Osteocyte (in vitro differentiated cells): ENCODE data around the gene KIRREL3. TPM values are rescaled to one million over a fixed set of nuclear protein-coding genes. Genes with fewer than 3 reads are reported as not detected.

Experiments used
- DNase-seq: peaks from one replicate; pipeline ENCODE4 v3.0.0; 2021; ENCODE audit warnings: mixed read lengths; ENCODE audit not compliant: unreplicated experiment; ENCODE audit errors: extremely low spot score
- H3K27ac Mint-ChIP-seq: one replicate; pipeline ENCODE4 v1.8.0; 2021; ENCODE audit warnings: mild to moderate bottlenecking, mixed read lengths; ENCODE audit not compliant: unreplicated experiment
- H3K27me3 Mint-ChIP-seq: one replicate; pipeline ENCODE4 v1.8.0; 2021; ENCODE audit warnings: mixed read lengths; ENCODE audit not compliant: unreplicated experiment
- H3K36me3 Mint-ChIP-seq: one replicate; pipeline ENCODE4 v1.8.0; 2021; ENCODE audit warnings: mixed read lengths; ENCODE audit not compliant: unreplicated experiment
- H3K4me1 Mint-ChIP-seq: one replicate; pipeline ENCODE4 v1.8.0; 2021; ENCODE audit warnings: mixed read lengths; ENCODE audit not compliant: unreplicated experiment
- H3K4me3 Mint-ChIP-seq: one replicate; pipeline ENCODE4 v1.8.0; 2021; ENCODE audit warnings: mild to moderate bottlenecking, moderate library complexity, mixed read lengths; ENCODE audit not compliant: unreplicated experiment
- H3K9me3 Mint-ChIP-seq: one replicate; pipeline ENCODE4 v1.8.0; 2021; ENCODE audit warnings: mixed read lengths; ENCODE audit not compliant: unreplicated experiment
- CTCF ChIP-seq: fragments of 200-600 bp; sonication (generic); IDR thresholded peaks from 2 replicates; pipeline ENCODE4 v1.5.0; 2021; ENCODE audit warnings: antibody characterized with exemption, mild to moderate bottlenecking, moderate library complexity
- total RNA-seq: library from RNA; stranded (reverse); gene quantifications from 2 replicates; pipeline ENCODE4 v1.2.1, GENCODE V29; 2021

The KIRREL3 gene
- total RNA-seq, 1 donor from 2014 or later: 1.2 TPM

- Mint-ChIP-seq H3K36me3 (no peaks in the 10 kb centered on the region), H3K4me1 (no peaks in the 10 kb centered on the region), H3K9me3 (peaks cover 22% of the 10 kb centered on the region), H3K27ac (no peak overlapping the region), H3K4me3 (no peak overlapping the region), H3K27me3 (peaks cover 8% of the 10 kb centered on the region)
- TF ChIP-seq CTCF: no peak
- DNase-seq: no peak
Observed at GRCh38 chr11:126507646-126508045, 492.9 kb downstream of the KIRREL3 start.

- Mint-ChIP-seq H3K4me1 (no peaks in the 10 kb centered on the region), H3K27ac (no peak overlapping the region), H3K36me3 (no peaks in the 10 kb centered on the region), H3K4me3 (no peak overlapping the region), H3K9me3 (peaks cover 22% of the 10 kb centered on the region), H3K27me3 (peaks cover 8% of the 10 kb centered on the region)
- no peak for TF ChIP-seq CTCF
- DNase-seq: no peak
Observed at GRCh38 chr11:126506789-126507188, 493.8 kb downstream of the KIRREL3 start.

GRCh38 chr11:126502982-126503381, 497.6 kb downstream of the KIRREL3 start:
- no peak overlapping the region for H3K27ac Mint-ChIP-seq
- no peaks in the 10 kb centered on the region for H3K4me1 Mint-ChIP-seq
- no peak for TF ChIP-seq CTCF
- H3K27me3 Mint-ChIP-seq: peaks cover 8% of the 10 kb centered on the region
- no peak overlapping the region for H3K4me3 Mint-ChIP-seq
- H3K36me3 Mint-ChIP-seq: no peaks in the 10 kb centered on the region
- H3K9me3 Mint-ChIP-seq: peaks cover 22% of the 10 kb centered on the region
- DNase-seq: no peak

- TF ChIP-seq CTCF: no peak
- no peak overlapping the region for H3K4me3 Mint-ChIP-seq
- no peaks in the 10 kb centered on the region for H3K36me3 Mint-ChIP-seq
- no peaks in the 10 kb centered on the region for H3K4me1 Mint-ChIP-seq
- no peak overlapping the region for H3K27ac Mint-ChIP-seq
- DNase-seq: no peak
- H3K9me3 Mint-ChIP-seq: peaks cover 18% of the 10 kb centered on the region
- H3K27me3 Mint-ChIP-seq: peaks cover 8% of the 10 kb centered on the region
Observed at GRCh38 chr11:126502159-126502558, 498.4 kb downstream of the KIRREL3 start.

- no peak for TF ChIP-seq CTCF
- peaks cover 13% of the 10 kb centered on the region for H3K9me3 Mint-ChIP-seq
- peaks cover 8% of the 10 kb centered on the region for H3K27me3 Mint-ChIP-seq
- H3K4me1 Mint-ChIP-seq: no peaks in the 10 kb centered on the region
- DNase-seq: no peak
- H3K4me3 Mint-ChIP-seq: no peak overlapping the region
- no peak overlapping the region for H3K27ac Mint-ChIP-seq
- no peaks in the 10 kb centered on the region for H3K36me3 Mint-ChIP-seq
Observed at GRCh38 chr11:126501641-126502040, 498.9 kb downstream of the KIRREL3 start.
